PC-3 (cell line): ENCODE data around the gene OLR1. TPM values are rescaled to one million over a fixed set of nuclear protein-coding genes. Genes with fewer than 3 reads are reported as not detected.

Source experiments
- ATAC-seq: fragments of 200-7000 bp; cut with Tn5 transposase; 2 replicates; pipeline ENCODE4 v1.9.1; 2020; ENCODE audit warnings: mild to moderate bottlenecking, moderate library complexity
- BruUV-seq: library from RNA; stranded (reverse); fragments of 400-500 nt; replicated peaks from 2 replicates; lab custom pipeline; 2021; lab: Mats Ljungman, UMichigan
- CTCF ChIA-PET: fragments of 300-600 bp; sonication (Branson Sonifier 250); formaldehyde crosslinking; loops from one replicate; lab custom pipeline; 2022; ENCODE audit warnings: antibody characterized with exemption; lab: Charles Lee
- POLR2A ChIA-PET: fragments of 300-600 bp; sonication (Branson Sonifier 250); formaldehyde crosslinking; loops from one replicate; lab custom pipeline; 2022; ENCODE audit warnings: antibody characterized with exemption; ENCODE audit not compliant: unreplicated experiment; lab: Charles Lee
- DNase-seq: peaks from one replicate; pipeline ENCODE4 v3.0.0-alpha.2; 2015
- H2AFZ ChIP-seq: fragments of 300-600 bp; sonication (generic); 2 replicates; pipeline ENCODE4 v1.6.0; 2016; ENCODE audit warnings: antibody characterized with exemption, low read length
- H3F3A ChIP-seq: fragments of 300-600 bp; sonication (generic); one replicate; pipeline ENCODE4 v1.6.0; 2017; ENCODE audit warnings: antibody characterized with exemption, low read length, control low read depth, mild to moderate bottlenecking; ENCODE audit not compliant: unreplicated experiment
- H3K27ac ChIP-seq: fragments of 300-600 bp; sonication (generic); 2 replicates; pipeline ENCODE4 v1.5.1; 2016; ENCODE audit warnings: mild to moderate bottlenecking, low read length
- H3K27me3 ChIP-seq: fragments of 300-600 bp; sonication (generic); 2 replicates; pipeline ENCODE4 v1.6.1; 2016; ENCODE audit warnings: low read length, mixed read lengths
- H3K36me3 ChIP-seq: fragments of 300-600 bp; sonication (generic); 2 replicates; pipeline ENCODE4 v1.6.1; 2016; ENCODE audit warnings: low read depth, mixed run types, low read length, mixed read lengths
- H3K4me1 ChIP-seq: fragments of 300-600 bp; sonication (generic); 2 replicates; pipeline ENCODE4 v1.5.1; 2016; ENCODE audit warnings: low read length; ENCODE audit not compliant: insufficient read depth
- H3K4me2 ChIP-seq: fragments of 300-600 bp; sonication (generic); 2 replicates; pipeline ENCODE4 v1.6.0; 2016; ENCODE audit warnings: low read length
- H3K4me3 ChIP-seq: fragments of 300-600 bp; sonication (generic); 2 replicates; pipeline ENCODE4 v1.5.1; 2016; ENCODE audit warnings: mild to moderate bottlenecking, low read length, mixed read lengths
- H3K79me2 ChIP-seq: fragments of 300-600 bp; sonication (generic); 2 replicates; pipeline ENCODE4 v1.6.1; 2017; ENCODE audit warnings: low read length, mixed read lengths
- H3K9ac ChIP-seq: fragments of 300-600 bp; sonication (generic); 2 replicates; pipeline ENCODE4 v1.6.0; 2016; ENCODE audit warnings: mild to moderate bottlenecking, low read length
- H3K9me2 ChIP-seq: fragments of 300-600 bp; sonication (generic); replicated peaks from 2 replicates; pipeline ENCODE4 v1.6.1; 2016; ENCODE audit warnings: mixed run types, low read length, mixed read lengths
- H3K9me3 ChIP-seq: fragments of 300-600 bp; sonication (generic); 2 replicates; pipeline ENCODE4 v1.6.1; 2016; ENCODE audit warnings: low read length, mixed read lengths
- H4K20me1 ChIP-seq: fragments of 300-600 bp; sonication (generic); 2 replicates; pipeline ENCODE4 v1.6.1; 2016; ENCODE audit warnings: low read length, mixed read lengths
- CTCF ChIP-seq: fragments of 300-600 bp; sonication (generic); conservative IDR thresholded peaks from 2 replicates; pipeline ENCODE4 v1.5.1; 2017; ENCODE audit warnings: antibody characterized with exemption, low read depth, mild to moderate bottlenecking, low read length
- EZH2 ChIP-seq: fragments of 300-600 bp; sonication (generic); IDR thresholded peaks from one replicate; pipeline ENCODE4 v1.6.1; 2017; ENCODE audit warnings: antibody characterized with exemption, mild to moderate bottlenecking, low read length; ENCODE audit not compliant: unreplicated experiment
- EZH2phosphoT487 ChIP-seq: fragments of 300-600 bp; sonication (generic); IDR thresholded peaks from 2 replicates; pipeline ENCODE4 v1.6.1; 2018; ENCODE audit warnings: mild to moderate bottlenecking, antibody characterized with exemption, low read length, borderline replicate concordance
- intact Hi-C: fragments of 100-400 bp; cut with micrococcal nuclease; formaldehyde crosslinking; loops from 2 replicates; pipeline ENCODE4 v1.9.0; 2023
- total RNA-seq: library from RNA; depleted of rRNA; stranded (reverse); fragments of >200 nt; gene quantifications from 2 replicates; pipeline ENCODE4 v1.2.3, GENCODE V29; 2014

The OLR1 gene
- total RNA-seq, 1 experiment from 2014 or later: 0.80 TPM

- CTCF ChIA-PET: no interaction called here
- ATAC-seq (no peak), DNase-seq (no peak)
- no peaks in the 10 kb centered on the region for H3F3A ChIP-seq
- no peak for TF ChIP-seq EZH2
- TF ChIP-seq CTCF: no peak
- no peak for TF ChIP-seq EZH2phosphoT487
- POLR2A ChIA-PET: no interaction called here
- H4K20me1 ChIP-seq: no peaks in the 10 kb centered on the region
- peaks cover 16% of the 10 kb centered on the region; the same call in 1 of the 2 replicates for H3K79me2 ChIP-seq
- H3K4me3 ChIP-seq: peak overlapping the region; percentile 92
- H3K27me3 ChIP-seq: no peaks in the 10 kb centered on the region
- peaks cover 10% of the 10 kb centered on the region; the same call in 1 of the 2 replicates for H3K4me1 ChIP-seq
- no peak overlapping the region for H3K9ac ChIP-seq
- H2AFZ ChIP-seq: no peak overlapping the region
- peak overlapping the region; percentile 92 for H3K4me2 ChIP-seq
- no peaks in the 10 kb centered on the region for H3K36me3 ChIP-seq
- intact Hi-C loops: no loop called here
- BruUV-seq: no TSS peak
- no peaks in the 10 kb centered on the region for H3K9me3 ChIP-seq
- no peak overlapping the region for H3K27ac ChIP-seq
- H3K9me2 ChIP-seq: no peaks in the 10 kb centered on the region
Observed at GRCh38 chr12:10214895-10215267, 42.9 kb upstream of the OLR1 start.

GRCh38 chr12:10214136-10214894 lies 42.4 kb upstream of the OLR1 start:
- ATAC-seq (no peak), DNase-seq (peak; percentile 42)
- Histone ChIP-seq H3K4me1 (peaks cover 10% of the 10 kb centered on the region; the same call in 1 of the 2 replicates), H3K36me3 (no peaks in the 10 kb centered on the region), H3K79me2 (peaks cover 16% of the 10 kb centered on the region; the same call in 1 of the 2 replicates), H3K27me3 (no peaks in the 10 kb centered on the region), H4K20me1 (no peaks in the 10 kb centered on the region), H3K4me3 (peak overlapping the region; percentile 92), H3F3A (no peaks in the 10 kb centered on the region), H3K9ac (peak overlapping the region; percentile 65), H3K9me2 (no peaks in the 10 kb centered on the region), H3K27ac (peak overlapping the region; percentile 84), H3K9me3 (no peaks in the 10 kb centered on the region), H2AFZ (peak overlapping the region; percentile 91), H3K4me2 (peak overlapping the region; percentile 92)
- POLR2A ChIA-PET: no interaction called here
- CTCF ChIA-PET: interaction anchor here (0.6 kb wide), 1 partner anchor 28 kb away, joined by 3 read pairs; no protein-coding TSS in a partner anchor
- BruUV-seq: no TSS peak
- intact Hi-C loops: no loop called here
- TF ChIP-seq EZH2phosphoT487: no peak
- no peak for TF ChIP-seq EZH2
- TF ChIP-seq CTCF: no peak
